Measurements from ENCODE around the gene RTL1.
A peak's percentile ranks its signal among the peaks of the same experiment; 100 is the strongest.

Gene RTL1

DNA sequence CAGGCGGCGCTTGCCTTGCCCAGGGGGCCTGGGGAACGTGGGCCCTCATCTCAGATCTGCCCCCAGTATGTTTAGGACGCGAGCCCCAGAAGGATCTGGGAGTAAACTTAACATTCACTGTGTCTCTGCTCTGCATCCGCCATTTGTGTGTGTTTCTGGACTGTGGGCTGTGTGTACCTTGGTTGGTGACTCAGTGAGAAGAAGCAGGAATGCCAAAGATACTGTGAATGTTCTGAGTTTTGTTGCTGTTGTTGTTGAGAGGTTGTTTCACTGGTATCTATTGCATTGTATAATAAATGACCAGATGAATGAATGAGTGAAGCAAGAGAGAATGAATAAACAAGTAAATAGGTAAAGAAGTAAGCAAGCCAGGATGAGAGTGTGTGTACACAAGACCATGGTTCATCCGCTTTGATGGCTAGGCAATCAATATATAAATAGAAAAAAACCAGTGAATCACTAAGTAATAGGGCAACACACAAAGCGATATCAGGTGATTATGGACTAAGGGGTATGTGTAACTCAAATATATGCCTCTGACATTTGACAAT is 57.1 kb downstream of the RTL1 start:
- no peak for DNase-seq
- ATAC-seq, result no peak

- ATAC-seq (no peak), DNase-seq (no peak)
Measured at GRCh38 chr14:100845341-100845740, 58.2 kb downstream of the RTL1 start.

GRCh38 chr14:100844846-100845245 is 58.7 kb downstream of the RTL1 start:
- DNase-seq (no peak), ATAC-seq (no peak)

DNA sequence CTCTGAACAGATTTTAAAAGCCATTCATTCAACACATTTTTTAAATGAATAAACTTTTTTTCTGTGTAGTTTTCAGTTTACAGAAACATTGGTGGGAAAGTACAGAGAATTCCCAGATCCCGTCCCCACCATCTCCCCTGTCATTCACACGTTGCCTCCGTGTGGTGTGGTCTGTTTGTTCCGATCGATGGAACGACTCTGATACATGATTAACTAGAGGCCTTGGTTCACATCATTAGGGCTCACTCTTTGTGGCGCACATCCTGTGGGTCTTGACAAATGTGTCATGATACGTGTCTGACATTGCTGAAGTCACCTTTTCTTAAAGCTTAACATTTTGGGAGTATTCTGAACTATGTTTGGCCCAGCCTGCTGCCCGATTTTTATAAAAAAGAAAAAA is 59.1 kb downstream of the RTL1 start:
- no peak for DNase-seq
- ATAC-seq, result no peak

- peak; percentile 29 for DNase-seq
- peak; percentile 62 for ATAC-seq
Measured at GRCh38 chr14:100844082-100844408, 59.5 kb downstream of the RTL1 start.

- DNase-seq (no peak), ATAC-seq (no peak)
Measured at GRCh38 chr14:100842799-100843198, 60.7 kb downstream of the RTL1 start.

GRCh38 chr14:100841761-100842403 is 61.6 kb downstream of the RTL1 start:
- no peak for ATAC-seq
- DNase-seq, result no peak

DNA sequence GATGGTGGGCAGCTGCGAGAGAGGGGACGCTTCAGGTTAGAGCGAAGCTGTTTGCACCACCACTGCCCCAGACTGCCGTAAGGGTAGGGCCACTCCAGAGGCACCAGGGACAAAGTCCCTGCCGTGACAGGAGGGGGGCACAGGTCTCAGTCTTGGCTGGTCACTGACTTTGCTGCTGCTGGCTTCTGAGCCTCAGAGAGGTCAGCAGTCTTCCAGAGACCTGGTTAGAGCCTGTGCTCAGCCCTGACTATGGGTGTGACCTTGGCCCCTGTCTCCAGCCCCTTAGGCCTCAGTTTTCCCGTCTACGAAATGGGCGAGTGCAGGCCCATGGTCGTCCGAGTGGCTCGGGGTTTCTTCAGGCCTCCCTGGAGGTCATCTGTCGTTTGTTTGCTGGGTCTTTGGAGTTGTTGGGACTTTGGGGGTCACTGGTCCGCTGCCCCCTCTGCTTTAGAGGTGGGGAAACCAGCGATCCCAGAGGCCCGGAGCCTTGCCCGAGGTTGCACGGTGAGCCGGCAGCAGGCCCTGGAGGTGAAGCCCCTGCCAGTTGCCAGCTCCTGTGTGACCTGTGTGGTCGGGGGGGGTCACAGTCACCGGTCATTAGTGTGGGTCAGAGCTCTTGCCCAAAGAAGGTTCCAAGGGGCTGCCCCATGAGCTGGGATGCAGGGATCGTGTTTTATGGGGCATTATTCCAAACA is 62.3 kb downstream of the RTL1 start:
- no peak for ATAC-seq
- DNase-seq, result no peak

- DNase-seq (no peak), ATAC-seq (no peak)
Measured at GRCh38 chr14:100840286-100841065, 63.0 kb downstream of the RTL1 start.

DNA sequence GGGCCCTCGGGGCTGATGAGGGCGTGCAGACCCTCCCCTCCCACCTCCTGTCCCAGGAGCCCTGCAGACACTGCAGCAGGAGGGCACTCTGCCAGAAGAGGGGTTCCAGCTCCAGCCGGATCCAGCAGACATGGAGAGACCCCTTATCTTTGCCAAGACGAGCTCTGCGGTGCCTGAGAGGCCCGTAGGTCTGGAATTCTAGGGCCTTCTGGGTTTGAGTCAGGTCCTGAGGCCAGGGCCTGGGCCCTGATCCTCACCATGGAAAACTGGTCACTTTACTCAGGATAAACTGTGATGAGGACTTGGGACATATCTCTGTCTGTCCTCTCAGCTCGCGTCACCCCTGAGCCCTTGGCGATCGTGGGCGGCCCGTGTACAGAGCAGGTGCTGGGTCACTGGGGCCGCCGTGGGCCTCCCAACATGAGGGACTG is 63.8 kb downstream of the RTL1 start:
- no peak for DNase-seq
- ATAC-seq, result no peak

- DNase-seq, result no peak
- no peak for ATAC-seq
Measured at GRCh38 chr14:100839315-100839585, 64.3 kb downstream of the RTL1 start.

GRCh38 chr14:100838493-100839314 is 64.8 kb downstream of the RTL1 start:
- ATAC-seq, result no peak
- no peak for DNase-seq

GRCh38 chr14:100837805-100838350 is 65.6 kb downstream of the RTL1 start:
- DNase-seq (no peak), ATAC-seq (no peak)

DNA sequence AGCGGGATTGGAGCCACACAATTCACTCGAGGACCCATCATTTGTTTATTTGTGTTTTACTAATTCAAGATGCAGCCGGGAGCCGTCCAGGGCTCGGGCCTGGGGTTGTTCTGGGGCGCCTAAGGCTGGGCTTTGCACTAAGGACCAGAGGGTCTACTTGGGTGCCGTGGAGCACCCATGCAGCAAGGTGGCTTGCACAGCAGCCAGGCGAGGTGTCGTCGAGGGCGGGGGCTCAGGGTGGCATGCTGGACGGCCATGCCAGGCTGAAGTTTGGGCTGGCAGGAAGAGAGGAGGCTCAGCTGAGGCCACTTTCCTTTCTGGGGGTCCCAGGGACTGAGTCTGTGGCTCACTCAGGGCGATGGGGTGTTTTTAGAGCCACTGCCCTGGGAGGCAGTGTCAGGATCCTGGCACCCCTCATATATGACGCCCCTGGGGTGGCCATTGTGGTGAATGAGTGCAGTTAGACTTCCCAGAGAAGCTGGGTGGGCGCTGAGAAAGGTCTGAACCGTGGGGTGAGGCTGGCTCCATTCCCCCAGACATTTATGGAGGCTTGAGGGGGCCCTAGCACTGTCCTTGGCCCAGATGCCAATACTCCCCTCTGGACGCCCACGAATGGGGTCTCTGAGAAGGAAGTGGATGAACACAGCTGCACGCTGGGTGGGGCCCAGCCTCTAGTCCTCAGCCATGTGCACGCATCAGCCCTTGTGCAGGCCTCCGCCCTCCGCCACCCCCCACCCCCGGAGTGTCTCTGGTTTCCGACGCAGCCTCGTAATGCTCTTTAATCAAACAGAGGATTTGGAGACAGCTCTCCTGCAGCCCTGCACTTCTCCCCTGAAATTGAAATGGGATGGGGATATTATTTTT is 66.3 kb downstream of the RTL1 start:
- no peak for DNase-seq
- ATAC-seq, result no peak

DNA sequence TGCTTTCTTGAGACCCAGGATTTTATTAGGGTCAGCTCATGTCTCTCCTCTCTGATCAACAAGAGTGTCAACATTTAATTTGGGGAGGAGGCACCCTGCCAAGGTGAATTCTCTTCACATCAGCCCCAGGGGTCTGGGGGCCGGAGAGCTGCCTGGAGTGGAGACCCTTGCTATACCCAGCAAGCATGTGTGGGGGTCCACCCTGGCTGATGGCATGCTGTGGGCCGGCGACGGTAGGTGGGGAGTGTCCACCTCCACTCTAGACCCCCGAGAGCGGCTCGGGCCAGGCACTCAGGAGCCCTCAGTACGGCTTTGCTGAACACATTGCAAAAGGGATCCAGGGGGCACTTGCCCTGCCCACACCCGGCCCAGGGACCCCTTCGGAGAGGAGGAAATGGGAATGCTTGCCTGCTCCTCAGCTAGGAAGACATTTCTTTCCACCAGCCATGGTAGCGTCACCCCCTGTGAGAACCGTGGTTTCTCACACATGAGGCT is 67.2 kb downstream of the RTL1 start:
- ATAC-seq, result no peak

DNA sequence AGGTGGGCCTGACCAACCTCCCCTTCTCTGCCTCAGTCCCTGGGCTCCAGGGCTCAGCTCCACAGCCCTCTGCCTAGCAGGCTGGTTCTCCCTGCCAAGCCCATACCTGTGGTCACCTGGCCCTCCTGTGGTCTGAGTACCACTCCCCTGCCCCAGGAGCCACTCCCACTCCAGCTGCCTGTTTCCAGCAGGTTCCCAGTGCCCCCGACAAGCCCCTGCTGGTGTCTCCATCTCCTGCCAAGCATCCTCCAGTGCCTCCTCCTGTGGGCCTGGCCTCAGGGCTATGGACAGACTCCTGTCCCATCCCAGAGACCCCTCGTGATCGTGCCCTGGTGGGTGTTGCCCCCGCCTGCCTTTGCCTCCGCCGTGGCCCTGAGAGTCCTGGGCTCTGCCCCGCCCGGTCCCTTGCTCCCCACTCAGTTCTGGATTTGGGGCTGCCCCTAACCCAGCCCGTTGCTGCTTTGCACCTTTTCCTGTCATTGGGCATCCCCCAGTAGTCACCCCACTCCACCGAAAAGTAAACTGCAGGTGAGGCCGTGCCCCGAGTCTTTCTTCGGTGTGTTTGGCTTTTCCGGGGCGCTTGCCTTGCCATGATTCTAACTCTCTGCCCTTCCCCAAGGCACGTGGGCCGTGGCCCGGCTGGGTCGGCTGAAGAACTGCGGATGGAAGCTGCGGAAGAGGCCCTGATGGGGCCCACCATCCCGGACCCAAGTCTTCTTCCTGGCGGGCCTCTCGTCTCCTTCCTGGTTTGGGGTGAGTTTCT is 67.8 kb downstream of the RTL1 start:
- ATAC-seq (no peak), DNase-seq (no peak)

More for the DNA sequence above, 67.2 kb downstream of the RTL1 start:
- DNase-seq, result no peak

DNA sequence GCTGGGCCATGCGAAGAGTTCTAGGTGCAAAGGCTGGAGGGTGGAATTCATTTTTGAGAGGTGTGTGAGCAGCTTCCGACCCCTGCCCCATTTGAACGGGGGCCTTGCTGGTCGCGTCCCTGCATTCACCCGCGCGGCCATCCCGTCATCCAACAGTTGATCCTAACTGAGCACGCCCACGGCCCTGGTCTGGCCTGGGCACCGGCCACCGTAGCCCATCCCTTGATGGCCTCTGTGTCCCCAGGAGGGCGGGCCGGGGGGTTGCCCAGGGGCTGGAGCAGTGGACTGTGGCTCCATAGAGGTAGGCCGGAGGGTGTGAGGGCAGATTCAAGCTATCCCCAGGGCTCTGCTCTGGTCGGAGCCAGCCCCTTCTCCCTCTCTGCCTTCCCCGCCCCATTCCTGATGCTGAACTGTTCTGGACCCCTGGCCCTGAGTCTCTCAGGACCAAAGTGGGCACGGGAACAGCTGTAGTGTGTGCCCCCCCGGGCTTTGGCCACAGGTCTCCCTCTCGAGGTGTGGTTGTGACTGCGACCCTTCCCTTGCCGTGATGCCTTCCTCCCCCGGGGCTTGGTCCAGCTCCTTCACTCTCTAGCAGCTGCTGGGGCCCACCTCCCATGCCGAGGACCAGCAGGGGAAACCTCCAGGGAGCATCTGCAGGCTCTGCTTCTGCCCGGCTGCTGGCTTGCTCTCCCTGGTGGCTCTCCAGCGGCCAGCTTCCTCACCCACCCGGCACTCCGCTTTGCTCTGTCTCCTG is 68.6 kb downstream of the RTL1 start:
- no peak for ATAC-seq
- no peak for DNase-seq

DNA sequence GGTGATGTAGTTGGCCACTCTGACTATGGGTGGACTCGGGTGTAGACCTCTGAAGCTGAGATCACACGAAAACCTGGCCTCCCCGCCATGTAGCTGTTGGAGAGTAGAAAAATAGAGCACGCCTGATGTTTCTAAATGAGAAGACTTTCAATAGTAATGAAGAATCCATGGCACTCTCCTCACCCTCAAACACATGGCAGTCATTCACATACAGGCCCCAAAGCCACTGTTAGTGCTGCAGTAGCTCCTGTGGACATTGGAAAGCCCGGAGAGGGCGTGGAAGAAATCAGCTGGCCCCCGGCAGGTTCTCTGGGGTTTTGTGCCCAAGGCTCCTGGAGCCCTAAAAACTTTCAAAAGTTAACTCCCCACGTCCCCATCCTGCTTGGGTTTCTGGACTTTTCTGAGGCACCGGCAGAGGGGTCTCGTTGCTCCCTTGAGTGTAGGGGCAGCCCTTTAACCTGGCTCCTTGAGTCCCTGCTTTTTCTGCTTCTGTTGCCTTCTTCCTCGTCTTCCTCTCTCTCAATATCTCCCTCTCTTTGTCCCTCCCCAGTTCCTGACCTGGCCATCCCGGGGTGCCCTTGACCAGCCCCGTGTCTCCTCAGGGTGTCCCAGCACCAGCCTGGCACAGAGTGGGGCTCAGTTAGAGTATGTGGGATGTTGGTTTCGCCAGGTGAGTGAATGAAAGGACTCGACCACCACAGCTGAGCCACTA is 69.3 kb downstream of the RTL1 start:
- ATAC-seq (no peak), DNase-seq (no peak)

All from stimulated activated naive CD8-positive, alpha-beta T cell treated with anti-CD3 and anti-CD28 coated beads, Interleukin-15, Interleukin-2, amounts not matched to agents 100 U/mL and 50 U/mL, for 24 hours (primary cell).